NOMO-1 treated with dmso at 0.1 percent for 144 hours (cell line): ENCODE results near the gene VPS13C.

Source experiments
- DNase-seq: peaks from one replicate; lab custom pipeline; 2025; ENCODE audit not compliant: unreplicated experiment; lab: John Stamatoyannopoulos, UW

VPS13C gene

DNA sequence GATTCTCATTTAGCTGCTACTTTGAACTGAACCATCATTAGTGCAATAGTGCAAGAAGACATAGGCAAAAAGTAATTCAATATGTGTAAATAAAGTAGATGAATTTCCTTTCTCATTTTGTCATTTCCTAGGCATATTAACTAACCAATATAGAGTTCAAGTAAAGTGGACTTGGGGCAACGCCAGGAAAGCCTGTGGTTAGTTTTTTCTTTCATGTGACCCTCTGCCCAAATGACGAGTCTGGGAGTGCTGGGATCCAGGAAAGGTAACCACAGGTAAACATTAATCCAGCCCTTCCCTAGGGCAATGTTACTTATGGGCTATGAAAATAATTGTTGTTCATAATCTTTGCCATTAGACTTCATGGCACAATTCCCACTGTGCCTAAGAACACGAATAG, 181.0 kb downstream of the VPS13C start:
- DNase-seq = no peak

DNA sequence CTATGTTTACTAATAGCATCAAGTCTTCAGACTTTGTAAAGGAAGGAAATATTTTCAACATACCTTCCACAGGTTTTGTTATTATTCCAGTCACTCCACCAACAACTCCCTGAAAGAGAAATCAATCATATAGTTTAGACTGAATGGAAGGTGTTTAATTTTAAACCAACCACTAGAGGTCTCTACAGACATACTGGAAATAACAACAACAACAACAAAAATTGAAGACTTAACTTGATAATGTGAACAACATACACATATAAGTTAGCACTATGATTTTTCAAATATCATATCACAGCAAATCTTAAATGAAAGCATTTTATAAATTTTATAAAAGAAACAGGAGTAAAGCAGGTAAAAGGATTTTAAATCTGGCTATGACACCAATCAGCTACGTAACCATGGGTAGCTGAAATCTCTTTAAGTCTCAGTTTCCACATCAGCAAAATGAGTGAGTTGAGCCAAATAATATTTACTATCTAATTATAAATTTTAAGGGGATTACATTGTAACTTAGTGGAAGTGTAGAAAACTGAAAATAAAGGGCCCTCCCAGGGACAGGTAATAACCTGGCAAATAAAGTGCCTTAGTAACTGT, 188.2 kb downstream of the VPS13C start:
- DNase-seq = no peak

DNA sequence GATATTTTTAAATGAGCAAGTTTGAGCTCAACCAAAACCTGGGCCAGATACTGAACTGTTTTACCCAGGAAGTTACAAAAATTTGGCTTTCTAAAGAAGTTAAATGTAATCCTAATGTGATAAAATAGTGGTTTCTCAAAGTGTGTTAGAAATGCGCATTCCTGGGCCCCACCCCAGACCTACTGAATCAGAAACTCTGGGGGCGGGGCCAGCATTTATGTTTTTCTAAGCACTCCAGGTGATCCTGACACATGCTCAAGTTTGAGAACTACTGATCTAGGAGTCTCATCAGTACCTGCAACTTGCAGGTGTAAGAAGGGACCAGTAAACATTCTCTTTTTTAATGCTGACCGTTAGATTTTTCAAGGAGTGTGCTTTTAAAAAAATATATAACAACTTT, 190.6 kb downstream of the VPS13C start:
- no peak for DNase-seq

DNA sequence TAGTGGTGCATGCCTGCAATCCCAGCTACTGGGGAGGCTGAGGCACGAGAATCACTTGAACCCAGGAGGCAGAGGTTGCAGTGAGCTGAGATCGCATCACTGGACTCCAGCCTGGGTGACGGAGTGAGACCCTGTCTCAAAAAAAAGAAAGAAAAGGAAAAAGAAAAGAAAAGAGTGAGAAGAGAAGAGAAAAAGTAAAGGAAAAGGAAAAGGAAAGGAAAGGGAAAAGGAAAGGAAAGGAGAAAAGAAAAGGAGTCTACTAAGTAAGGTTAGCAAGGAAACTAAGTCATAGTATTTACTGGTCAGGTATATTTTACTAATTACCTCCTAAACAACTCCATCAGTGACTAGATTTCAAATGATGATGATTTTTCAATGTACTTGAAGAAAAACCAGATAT, 198.3 kb downstream of the VPS13C start:
- DNase-seq = no peak

DNA sequence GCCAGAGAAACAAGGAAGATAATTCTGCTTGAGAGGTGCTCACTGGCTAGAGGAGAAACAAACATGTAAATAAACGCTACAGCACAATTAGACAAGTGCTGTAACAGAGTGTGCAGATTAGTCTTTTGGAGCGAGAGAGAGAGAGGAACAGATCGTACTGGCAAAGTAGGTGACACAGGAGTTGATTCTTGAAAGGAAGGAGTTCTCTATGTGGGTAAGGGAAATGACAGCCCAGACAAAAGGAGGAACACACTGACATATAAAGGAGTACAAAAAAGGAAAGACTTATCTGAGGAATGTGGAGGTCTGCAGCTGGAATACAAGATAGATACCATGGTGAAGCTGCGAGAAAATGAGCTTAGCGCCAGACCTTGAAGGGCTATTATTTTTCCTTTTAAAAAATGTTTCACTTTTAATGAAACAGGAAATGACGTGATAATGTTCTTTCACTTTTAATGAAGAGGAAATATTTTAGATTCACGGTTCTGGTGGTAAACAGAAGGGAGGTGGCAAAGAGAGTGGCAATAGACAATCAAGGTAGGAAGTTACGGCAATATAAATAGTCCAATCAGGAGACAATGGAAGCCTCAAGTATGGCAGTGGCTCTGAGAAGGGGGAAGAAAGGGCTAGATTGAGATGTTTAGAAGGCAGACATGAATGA, 202.9 kb downstream of the VPS13C start:
- DNase-seq = no peak

DNA sequence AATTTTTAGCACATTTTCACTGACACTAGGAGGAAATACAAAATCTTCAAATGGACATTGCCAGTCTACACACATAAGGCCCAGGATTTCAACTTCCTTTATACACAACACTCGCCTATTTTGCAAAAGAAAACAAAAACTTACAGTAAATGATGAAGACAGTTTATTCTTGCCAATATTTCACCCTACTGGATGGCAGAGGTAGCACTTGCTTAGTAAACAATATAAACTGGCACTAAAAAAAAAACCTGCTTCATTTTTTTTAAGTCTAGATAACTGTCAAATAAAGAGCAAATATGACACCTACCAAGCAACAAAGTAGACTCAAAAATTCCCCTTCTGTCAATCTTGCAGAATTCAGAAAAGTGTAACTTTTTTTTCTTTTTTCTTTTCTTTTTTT, 204.0 kb downstream of the VPS13C start:
- DNase-seq = no peak

DNA sequence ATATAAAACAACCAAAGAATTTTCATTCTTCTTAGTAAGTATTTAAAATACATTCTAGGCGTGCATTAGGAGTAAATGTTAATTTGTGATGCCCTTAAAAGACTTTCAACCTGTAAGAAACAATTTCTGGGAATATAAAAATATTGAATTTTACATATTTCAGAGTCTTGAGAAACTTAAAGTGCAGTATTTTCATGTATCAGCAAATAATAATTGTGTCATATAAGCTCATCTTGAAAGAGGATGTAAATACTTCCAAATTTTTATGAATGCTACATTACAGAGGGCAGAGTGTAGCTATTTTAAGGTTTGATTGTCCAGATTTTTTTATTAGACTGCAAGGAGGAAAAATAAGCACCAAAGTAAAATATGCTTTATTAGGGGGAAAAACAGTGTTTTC, 207.1 kb downstream of the VPS13C start:
- DNase-seq = no peak

DNA sequence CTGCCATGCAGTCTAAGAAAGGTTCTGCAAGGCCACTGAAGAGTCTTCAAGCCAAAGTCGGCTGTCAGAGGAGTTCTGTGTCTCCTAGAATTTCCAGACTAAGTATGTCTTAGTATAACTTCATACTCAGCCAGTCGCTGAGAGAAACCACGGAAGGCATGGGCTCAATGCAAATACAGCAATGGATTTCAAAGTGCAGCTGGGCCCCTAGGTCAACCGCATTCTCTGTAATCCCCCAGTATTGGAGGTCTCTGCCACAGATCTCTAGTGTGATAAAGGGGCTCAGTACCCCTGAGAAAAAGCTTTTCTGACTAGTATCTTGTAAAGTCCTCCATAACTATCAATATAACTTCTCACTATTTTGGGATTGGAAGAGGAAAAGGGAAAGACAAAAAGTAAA, 208.3 kb downstream of the VPS13C start:
- DNase-seq = no peak

DNA sequence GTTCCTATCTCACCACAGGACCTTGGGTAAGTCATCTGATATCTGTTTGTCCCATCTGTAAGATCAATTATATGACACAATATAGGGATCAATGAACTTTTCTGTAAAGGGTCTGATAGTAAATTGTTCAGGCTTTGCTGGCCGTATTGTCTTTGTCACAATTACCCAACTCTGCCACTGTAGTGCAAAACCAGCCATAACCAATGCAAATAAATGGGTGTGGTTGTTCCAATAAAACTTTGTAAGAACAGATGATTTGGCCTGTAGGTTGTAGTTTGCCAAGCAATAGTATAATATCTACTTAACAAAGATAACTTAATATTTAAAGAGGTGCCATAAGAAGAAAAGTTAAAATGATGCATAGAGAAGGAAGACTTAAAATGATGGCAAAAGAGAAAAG, 210.8 kb downstream of the VPS13C start:
- no peak for DNase-seq

DNA sequence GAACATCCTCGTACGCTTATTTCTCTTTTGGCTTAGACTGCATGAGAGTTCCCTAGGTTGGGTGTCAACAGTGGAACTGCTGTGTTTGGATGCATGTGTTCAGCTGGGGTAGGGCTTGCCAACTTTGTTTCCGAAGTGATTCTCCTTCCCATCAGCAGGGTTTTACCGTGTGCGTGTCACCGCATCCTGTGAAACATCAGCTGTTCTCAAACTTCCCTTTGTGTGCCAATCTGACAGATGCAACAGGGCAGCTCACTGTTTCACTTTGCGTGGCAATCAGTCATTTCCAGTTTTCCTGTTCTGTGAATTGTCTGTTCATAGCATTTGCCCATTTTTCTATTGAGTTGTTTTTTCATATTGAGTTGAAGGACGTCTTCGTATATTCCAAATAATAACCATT, 218.8 kb downstream of the VPS13C start:
- DNase-seq = no peak

DNA sequence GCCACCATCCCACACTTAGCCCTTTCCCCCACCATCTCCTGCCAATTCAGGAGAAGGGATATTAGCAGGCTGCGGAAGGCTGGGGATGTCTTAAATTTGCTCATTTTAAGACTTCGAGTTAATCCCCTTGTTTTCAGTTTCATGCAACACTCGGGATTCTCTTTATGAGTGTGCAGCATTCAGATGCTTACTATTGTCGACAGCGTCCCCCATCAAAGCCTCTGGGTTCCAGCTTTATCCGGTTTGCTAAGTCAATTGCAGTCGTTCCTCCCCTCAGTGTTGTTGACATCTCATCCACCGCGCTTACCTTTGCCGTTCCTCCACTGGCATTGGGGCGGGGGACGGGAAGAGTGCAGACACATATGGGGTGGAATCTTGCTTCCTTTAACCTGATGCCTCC, 220.2 kb downstream of the VPS13C start:
- DNase-seq = no peak

DNA sequence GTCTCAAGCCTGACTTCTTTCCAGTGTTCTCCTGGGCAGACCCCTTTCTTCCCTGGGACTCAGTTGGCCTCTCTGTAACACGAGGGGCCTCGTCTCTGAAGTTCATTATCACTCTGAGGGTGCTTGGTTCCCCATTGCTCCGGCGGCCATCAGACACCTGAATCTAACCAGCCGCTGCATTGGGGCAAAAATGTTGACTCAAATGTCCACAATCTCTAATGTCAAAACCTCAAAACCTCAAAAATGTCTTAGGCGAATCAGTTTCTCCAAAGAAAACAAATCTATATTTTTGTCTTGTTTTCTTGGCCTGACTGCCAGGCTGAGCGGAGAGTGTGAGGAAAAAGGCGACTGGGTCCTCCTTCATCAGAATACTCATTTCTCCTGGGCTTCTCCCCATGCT, 220.7 kb downstream of the VPS13C start:
- no peak for DNase-seq

DNA sequence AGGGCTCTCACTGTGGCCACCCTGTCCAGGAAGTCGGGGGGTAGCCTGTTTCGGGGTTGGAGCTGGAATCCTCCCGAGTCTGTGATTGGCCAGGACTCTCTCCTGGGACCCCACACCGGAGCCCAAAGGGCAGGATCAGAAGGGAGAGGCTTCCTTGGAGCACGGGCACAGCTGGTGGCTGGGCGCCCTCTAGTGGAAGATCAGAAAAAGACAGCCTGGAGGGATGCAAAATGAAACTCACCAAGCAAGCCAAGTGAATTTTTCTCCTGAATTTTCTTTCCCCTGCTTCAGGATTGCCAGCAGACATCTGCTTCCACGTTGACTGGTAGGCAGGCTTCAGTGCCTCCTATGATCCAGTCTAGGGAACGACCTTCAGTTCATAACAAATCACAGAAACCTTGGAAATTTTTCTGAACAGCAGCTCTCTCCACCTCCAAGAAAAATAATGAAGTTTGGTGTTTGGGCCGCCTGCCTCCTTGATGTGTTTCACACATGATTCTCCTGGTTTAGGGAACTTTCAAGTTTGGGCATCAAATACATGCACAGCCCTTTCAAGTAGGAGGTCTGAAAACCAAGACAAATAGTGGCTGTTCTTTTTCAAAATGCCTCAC, 224.6 kb downstream of the VPS13C start:
- DNase-seq = peak; percentile 2

DNA sequence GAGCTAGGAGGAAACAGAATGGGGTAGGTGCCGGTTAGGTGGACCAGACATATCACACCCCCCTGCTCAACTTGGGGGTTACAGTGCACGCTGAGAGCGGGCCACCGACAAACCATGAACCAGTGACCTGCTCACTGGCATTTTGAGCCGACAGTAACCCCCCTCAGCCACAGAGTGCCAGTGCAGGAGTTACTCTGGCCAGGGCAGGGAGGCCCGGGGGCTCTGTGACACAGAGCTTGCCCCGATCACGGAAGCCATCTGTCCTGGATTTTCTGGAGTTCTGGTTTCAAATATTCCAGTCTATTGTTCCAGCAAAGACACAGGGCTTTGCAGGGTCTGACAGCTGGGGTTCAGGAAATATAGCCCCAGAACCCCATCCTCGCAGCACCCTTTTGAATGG, 225.2 kb downstream of the VPS13C start:
- no peak for DNase-seq

DNA sequence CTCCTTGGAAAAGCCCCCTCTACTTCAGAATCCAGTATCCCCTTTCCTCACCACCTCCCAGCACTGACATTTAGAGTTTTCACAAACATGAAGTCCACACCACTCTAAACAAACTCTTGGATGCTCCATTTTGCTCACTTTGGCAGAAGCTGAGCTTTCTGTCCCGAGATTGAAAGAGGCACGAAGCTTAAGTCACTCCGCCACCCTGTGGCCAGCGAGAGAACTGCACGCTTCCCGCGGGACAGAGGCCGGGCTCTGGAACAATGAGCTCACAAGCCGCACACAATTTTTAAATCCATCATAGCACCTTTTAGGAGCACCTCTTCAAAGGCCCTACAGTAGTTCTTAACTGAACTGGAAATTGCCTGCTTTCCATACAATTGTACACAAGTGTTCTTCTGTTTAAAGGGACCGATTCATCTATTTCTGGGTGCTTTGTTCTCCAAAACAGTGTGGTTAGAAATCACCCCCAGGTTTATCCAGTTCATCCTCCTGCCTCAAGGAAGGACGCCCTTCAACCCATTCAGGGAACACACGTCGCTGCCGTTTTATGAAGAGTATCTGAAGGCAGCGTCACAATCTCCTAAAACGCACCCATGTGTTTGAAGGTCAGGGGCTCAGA, 226.1 kb downstream of the VPS13C start:
- DNase-seq = peak; percentile 6

DNA sequence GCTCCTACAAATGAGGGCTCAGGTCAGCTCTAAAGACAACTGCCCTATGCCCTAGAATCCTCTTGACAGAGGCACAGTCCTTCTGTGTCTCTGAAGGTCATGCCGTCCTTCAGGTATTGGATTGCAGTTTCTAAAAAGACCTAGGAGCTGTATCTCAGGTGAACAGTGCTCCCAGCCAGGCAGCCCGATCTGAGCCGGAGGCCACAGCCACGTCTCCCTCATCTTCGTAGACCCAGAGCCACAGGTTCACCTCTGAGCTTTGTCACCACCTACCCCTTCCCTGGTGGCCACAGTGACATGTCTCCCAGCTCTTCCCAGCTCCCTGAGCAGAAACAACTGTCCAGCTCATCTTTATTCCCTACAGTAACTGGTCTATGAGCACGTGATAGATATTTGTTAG, 228.0 kb downstream of the VPS13C start:
- no peak for DNase-seq

DNA sequence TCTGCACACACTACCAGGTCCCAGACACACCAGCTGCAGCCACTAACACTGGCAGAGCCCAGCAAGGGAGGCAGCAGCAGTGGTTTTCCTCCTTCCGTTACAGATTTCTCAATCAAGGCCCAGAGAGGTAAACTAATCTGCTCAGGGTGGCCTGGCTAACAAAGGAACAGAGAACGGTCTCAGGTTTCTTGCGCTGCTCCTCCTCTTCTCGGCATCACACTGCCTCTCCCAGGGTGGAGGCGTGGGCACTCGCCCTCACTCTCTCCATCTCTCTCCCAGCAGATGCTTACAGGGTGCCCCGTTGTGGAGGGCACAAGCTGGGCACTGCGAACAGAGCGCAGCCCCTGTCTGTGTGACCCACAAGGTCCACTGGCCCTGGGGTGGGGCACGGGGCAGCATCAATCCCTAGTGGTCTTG, 228.7 kb downstream of the VPS13C start:
- no peak for DNase-seq

DNA sequence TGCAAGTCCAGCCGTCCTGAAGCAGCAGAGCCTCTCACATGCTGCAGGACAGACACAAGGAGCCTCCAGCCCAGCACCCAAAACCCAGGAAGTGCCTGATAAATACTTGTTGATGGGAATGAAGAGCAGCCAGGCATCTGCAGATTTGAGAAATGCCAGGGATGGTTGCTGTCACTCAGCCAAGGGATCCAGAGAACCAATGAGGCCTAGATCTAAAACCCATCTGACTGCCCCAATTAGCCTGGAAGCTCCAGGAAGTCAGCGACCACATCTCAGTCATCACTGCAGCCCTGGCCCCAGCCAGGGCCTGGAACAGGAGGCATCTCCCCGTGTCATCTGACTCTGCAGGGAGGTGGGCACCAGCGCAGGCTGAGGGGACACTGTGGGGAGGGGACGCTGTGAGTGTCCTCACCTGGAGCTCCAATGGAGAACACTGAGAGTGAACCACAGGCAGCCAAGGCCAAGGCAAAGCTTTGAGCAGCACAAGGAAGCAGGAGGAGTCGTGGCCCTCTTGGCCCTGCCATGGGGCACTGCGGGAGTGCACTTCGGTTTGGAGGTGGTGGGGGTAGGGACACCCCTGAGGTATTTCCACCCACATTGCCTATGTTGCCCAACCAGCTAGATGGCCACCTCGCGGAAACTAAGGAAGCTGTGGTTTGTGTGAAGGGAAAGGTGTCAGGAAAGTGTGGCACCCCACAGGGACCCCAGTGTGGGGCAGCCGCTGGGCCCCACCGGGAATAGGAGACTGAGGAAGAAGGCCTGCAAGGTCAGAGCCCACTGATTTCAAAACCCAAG, 229.5 kb downstream of the VPS13C start:
- DNase-seq = no peak

DNA sequence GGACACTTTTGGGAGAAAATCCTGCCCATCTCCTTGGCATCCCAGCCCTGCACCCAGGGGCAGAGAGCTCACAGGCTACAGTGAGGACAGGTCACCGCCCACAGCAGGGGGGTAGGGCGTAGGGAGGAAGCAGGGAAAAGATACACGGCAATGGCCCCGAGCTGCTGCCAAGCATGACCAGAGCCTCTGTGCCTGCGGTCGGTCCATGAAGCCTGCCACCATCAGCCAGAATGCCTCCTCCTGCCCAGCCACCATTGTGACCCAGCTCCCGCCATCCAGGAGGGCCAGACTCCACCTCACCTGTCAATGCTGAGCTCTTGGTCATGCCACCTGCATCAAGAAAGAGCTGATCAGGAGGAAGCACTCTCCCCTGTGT, 230.7 kb downstream of the VPS13C start:
- no peak for DNase-seq

DNA sequence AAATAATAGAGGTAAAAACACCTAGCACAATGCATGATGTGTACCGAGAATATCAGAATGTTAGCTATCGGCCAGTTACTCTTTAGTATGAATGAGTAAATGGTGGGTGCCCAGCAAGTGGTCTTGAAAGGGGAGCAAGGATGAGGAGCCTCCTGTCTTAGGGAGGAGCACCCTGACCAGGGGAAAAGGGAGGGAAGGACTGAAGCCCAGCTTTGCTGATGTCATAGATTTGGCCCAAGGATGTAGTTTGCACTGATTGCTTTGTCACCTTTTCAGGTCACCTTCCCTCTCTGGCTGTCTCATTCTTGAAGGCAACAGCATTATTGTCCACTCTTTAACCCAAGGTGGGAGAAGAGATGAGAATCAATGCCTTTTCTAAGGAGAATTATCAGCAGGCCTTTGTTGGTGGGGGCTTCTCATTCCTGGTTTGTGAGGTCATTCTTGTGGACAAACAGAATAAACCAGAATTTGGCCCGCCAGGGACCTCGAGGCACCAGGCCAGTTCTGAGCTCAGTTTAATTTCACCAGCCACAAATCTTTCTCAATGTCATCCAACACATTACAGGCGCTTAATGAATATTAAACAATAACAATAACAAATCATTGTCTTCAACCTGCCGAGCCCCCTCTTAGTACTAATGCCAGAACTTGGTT, 231.3 kb downstream of the VPS13C start:
- DNase-seq = no peak

DNA sequence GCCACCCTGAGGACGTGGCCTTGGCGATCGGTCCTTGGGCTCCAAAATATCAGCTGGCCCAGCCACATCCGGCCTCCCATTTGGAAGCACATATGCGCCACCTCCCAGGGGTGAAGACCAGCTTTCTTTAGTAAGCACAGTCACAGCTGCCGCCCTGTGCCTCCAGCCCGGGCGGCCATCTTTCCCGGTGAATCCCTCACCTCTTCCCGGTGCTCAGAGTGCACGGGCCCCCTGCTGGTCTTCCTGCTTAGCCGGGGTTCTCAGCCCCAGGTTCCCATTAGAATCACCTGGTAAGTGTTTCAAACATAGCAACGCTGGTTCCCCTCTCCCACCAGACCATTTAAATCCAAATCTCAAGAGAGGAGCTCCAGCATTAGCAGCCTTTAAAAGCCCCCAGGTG, 232.2 kb downstream of the VPS13C start:
- DNase-seq = no peak
